Progenitor cell of endocrine pancreas (in vitro differentiated cells): Measurements from ENCODE around the gene FBXL4. TPM values are rescaled to one million over a fixed set of nuclear protein-coding genes. Genes with fewer than 3 reads are reported as not detected.
"Not testable (repeated sequence)": the region's sequence is repeated elsewhere in the genome, so short reads cannot be mapped to it uniquely, and the experiment has no call there.

ENCODE experiments used
- DNase-seq: peaks from one replicate; pipeline ENCODE4 v3.0.0; 2021; ENCODE audit warnings: low spot score; ENCODE audit not compliant: unreplicated experiment
- H3K27ac Mint-ChIP-seq: 2 replicates; pipeline ENCODE4 v1.8.0; 2021; ENCODE audit warnings: mild to moderate bottlenecking, moderate library complexity, mixed read lengths
- H3K27me3 Mint-ChIP-seq: 2 replicates; pipeline ENCODE4 v1.8.0; 2021; ENCODE audit warnings: mixed read lengths
- H3K36me3 Mint-ChIP-seq: 2 replicates; pipeline ENCODE4 v1.8.0; 2022; ENCODE audit warnings: mixed read lengths; ENCODE audit not compliant: insufficient read depth
- H3K4me1 Mint-ChIP-seq: 2 replicates; pipeline ENCODE4 v1.8.0; 2021; ENCODE audit warnings: low read depth, mixed read lengths
- H3K4me3 Mint-ChIP-seq: 2 replicates; pipeline ENCODE4 v1.8.0; 2021; ENCODE audit warnings: low read depth, mild to moderate bottlenecking, moderate library complexity, mixed read lengths
- H3K9me3 Mint-ChIP-seq: 2 replicates; pipeline ENCODE4 v1.8.0; 2021; ENCODE audit warnings: low read depth, mixed read lengths
- CTCF ChIP-seq: fragments of 200-600 bp; sonication (generic); IDR thresholded peaks from one replicate; pipeline ENCODE4 v1.5.0; 2021; ENCODE audit warnings: antibody characterized with exemption, mild to moderate bottlenecking; ENCODE audit not compliant: unreplicated experiment
- total RNA-seq: library from RNA; stranded (reverse); gene quantifications from 2 replicates; pipeline ENCODE4 v1.2.1, GENCODE V29; 2021

Gene FBXL4
- total RNA-seq, 1 donor from 2014 or later: 18.3 TPM

- H3K4me1 Mint-ChIP-seq: no peaks in the 10 kb centered on the region
- H3K27me3 Mint-ChIP-seq: no peaks in the 10 kb centered on the region
- H3K4me3 Mint-ChIP-seq: no peak overlapping the region
- no peak for DNase-seq
- peaks cover 21% of the 10 kb centered on the region for H3K9me3 Mint-ChIP-seq
- peaks cover 39% of the 10 kb centered on the region for H3K36me3 Mint-ChIP-seq
- no peak overlapping the region for H3K27ac Mint-ChIP-seq
- TF ChIP-seq CTCF: no peak
Measured at GRCh38 chr6:98909236-98909635, 38.5 kb downstream of the FBXL4 start.

GRCh38 chr6:98906342-98906741 is 41.4 kb downstream of the FBXL4 start:
- not testable (repeated sequence) for DNase-seq, H3K27ac Mint-ChIP-seq, H3K4me3 Mint-ChIP-seq, H3K9me3 Mint-ChIP-seq, H3K4me1 Mint-ChIP-seq, H3K27me3 Mint-ChIP-seq
- peaks cover 23% of the 10 kb centered on the region for H3K36me3 Mint-ChIP-seq

GRCh38 chr6:98905759-98906158 is 42.0 kb downstream of the FBXL4 start:
- peaks cover 2% of the 10 kb centered on the region for H3K9me3 Mint-ChIP-seq
- no peaks in the 10 kb centered on the region for H3K4me1 Mint-ChIP-seq
- peaks cover 25% of the 10 kb centered on the region for H3K36me3 Mint-ChIP-seq
- TF ChIP-seq CTCF: no peak
- no peaks in the 10 kb centered on the region for H3K27me3 Mint-ChIP-seq
- no peak overlapping the region for H3K27ac Mint-ChIP-seq
- no peak for DNase-seq
- no peak overlapping the region for H3K4me3 Mint-ChIP-seq

- no peaks in the 10 kb centered on the region for H3K27me3 Mint-ChIP-seq
- H3K36me3 Mint-ChIP-seq: peaks cover 31% of the 10 kb centered on the region
- peaks cover 8% of the 10 kb centered on the region for H3K9me3 Mint-ChIP-seq
- no peaks in the 10 kb centered on the region for H3K4me1 Mint-ChIP-seq
- no peak overlapping the region for H3K27ac Mint-ChIP-seq
- TF ChIP-seq CTCF: no peak
- DNase-seq: no peak
- no peak overlapping the region for H3K4me3 Mint-ChIP-seq
Measured at GRCh38 chr6:98904096-98904495, 43.6 kb downstream of the FBXL4 start.

GRCh38 chr6:98900706-98901105 is 47.0 kb downstream of the FBXL4 start:
- TF ChIP-seq CTCF: no peak
- Mint-ChIP-seq H3K9me3 (peaks cover 10% of the 10 kb centered on the region), H3K27ac (no peak overlapping the region), H3K27me3 (no peaks in the 10 kb centered on the region), H3K4me3 (no peak overlapping the region), H3K4me1 (no peaks in the 10 kb centered on the region), H3K36me3 (peaks cover 38% of the 10 kb centered on the region)
- no peak for DNase-seq

- Mint-ChIP-seq H3K9me3 (peaks cover 10% of the 10 kb centered on the region), H3K4me3 (no peak overlapping the region), H3K27me3 (no peaks in the 10 kb centered on the region), H3K4me1 (peaks cover 2% of the 10 kb centered on the region), H3K27ac (no peak overlapping the region), H3K36me3 (peaks cover 22% of the 10 kb centered on the region)
- DNase-seq: no peak
- no peak for TF ChIP-seq CTCF
Measured at GRCh38 chr6:98894810-98895209, 52.9 kb downstream of the FBXL4 start.
